Measurements from ENCODE around the gene TEAD1. TPM values are rescaled to one million over a fixed set of nuclear protein-coding genes. Genes with fewer than 3 reads are reported as not detected.

Gene TEAD1
- total and polyA plus RNA-seq, 10 of the 15 experiments (the other 5 are each of a cell fraction or from before 2014, with no cell fraction given) = 0.01 to 0.59 (median 0.04) TPM; not detected in 6

GRCh38 chr11:12673601-12673923 is 659 bp upstream of the TEAD1 start:
- no peak overlapping the region for H3K27ac ChIP-seq (ENCODE audit: control insufficient read depth, insufficient read depth)
- ChIA-PET RAD21 (ENCODE audit: unreplicated experiment) (no interaction called here), CTCF (no interaction called here), POLR2A (no interaction called here), SMC1A (ENCODE audit: uncharacterized antibody, unreplicated experiment) (no interaction called here)
- TF ChIP-seq ESRRA (IDR thresholded peaks at IDR 0.05; ENCODE audit: low read length) = no peak
- TF ChIP-seq, protein P1, sequence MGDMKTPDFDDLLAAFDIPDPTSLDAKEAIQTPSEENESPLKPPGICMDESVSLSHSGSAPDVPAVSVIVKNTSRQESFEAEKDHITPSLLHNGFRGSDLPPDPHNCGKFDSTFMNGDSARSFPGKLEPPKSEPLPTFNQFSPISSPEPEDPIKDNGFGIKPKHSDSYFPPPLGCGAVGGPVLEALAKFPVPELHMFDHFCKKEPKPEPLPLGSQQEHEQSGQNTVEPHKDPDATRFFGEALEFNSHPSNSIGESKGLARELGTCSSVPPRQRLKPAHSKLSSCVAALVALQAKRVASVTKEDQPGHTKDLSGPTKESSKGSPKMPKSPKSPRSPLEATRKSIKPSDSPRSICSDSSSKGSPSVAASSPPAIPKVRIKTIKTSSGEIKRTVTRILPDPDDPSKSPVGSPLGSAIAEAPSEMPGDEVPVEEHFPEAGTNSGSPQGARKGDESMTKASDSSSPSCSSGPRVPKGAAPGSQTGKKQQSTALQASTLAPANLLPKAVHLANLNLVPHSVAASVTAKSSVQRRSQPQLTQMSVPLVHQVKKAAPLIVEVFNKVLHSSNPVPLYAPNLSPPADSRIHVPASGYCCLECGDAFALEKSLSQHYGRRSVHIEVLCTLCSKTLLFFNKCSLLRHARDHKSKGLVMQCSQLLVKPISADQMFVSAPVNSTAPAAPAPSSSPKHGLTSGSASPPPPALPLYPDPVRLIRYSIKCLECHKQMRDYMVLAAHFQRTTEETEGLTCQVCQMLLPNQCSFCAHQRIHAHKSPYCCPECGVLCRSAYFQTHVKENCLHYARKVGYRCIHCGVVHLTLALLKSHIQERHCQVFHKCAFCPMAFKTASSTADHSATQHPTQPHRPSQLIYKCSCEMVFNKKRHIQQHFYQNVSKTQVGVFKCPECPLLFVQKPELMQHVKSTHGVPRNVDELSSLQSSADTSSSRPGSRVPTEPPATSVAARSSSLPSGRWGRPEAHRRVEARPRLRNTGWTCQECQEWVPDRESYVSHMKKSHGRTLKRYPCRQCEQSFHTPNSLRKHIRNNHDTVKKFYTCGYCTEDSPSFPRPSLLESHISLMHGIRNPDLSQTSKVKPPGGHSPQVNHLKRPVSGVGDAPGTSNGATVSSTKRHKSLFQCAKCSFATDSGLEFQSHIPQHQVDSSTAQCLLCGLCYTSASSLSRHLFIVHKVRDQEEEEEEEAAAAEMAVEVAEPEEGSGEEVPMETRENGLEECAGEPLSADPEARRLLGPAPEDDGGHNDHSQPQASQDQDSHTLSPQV (IDR thresholded peaks at IDR 0.05) = no peak
- TF ChIP-seq ZBED1 (IDR thresholded peaks at IDR 0.05; ENCODE audit: borderline replicate concordance) = no peak
- TF ChIP-seq EGR1 (IDR thresholded peaks at IDR 0.05; ENCODE audit: borderline replicate concordance in 1 of 2, low read depth in 2 of 2, low read length in 2 of 2) = no peak
- no peak for TF ChIP-seq NFYB (IDR thresholded peaks at IDR 0.05; ENCODE audit: insufficient read depth, low read depth, low read length)
- no peak for TF ChIP-seq FOS (IDR thresholded peaks at IDR 0.05; ENCODE audit: borderline replicate concordance, extremely low read depth, insufficient read length)
- TF ChIP-seq ZZZ3 (IDR thresholded peaks at IDR 0.05; ENCODE audit: control insufficient read depth, insufficient read length, low read depth) = no peak
- TF ChIP-seq RB1 (IDR thresholded peaks at IDR 0.05; ENCODE audit: borderline replicate concordance) = no peak
- H4K20me1 ChIP-seq (ENCODE audit: control insufficient read depth, insufficient read depth) = no peaks in the 10 kb centered on the region
- H3K4me3 ChIP-seq = peak overlapping the region; percentile 51; the same call in 1 of the 2 replicates
- no peaks in the 10 kb centered on the region for H3K79me2 ChIP-seq (ENCODE audit: control insufficient read depth, insufficient read depth, low read length)
- 0 out of 2 replicates have a peak overlapping the region, but pooled peaks have one; percentile 20 for H3K9ac ChIP-seq (ENCODE audit: control insufficient read depth, insufficient read depth, low read length)
- H3K27me3 ChIP-seq (replicated peaks in 1 of 2; ENCODE audit: control insufficient read depth in 2 of 2, insufficient read depth in 2 of 2, low read length in 1 of 2) = peaks cover 6 to 7% of the 10 kb centered on the region in 2 experiments
- H3K9me3 ChIP-seq (replicated peaks; ENCODE audit: control insufficient read depth, insufficient read depth, low read length) = no peaks in the 10 kb centered on the region; the same call in 1 of the 3 replicates
- 38% methylated on average over 12 of the region's 12 CpGs for WGBS (ENCODE audit: insufficient coverage, insufficient replicate concordance, low lambda C conversion rate, missing lambda C conversion rate)
- H3K36me3 ChIP-seq (ENCODE audit: control insufficient read depth in 2 of 2, insufficient read depth in 2 of 2, low read length in 1 of 2) = no peaks in the 10 kb centered on the region
- in situ Hi-C loops (cut with MboI) (no loop called here), intact Hi-C loops (cut with micrococcal nuclease; ENCODE audit: unreplicated experiment) (no loop called here)
- ATAC-seq (no peak), DNase-seq (ENCODE audit: low read depth, low spot score) (no peak), FAIRE-seq (peak; percentile 49)
- H3K4me2 ChIP-seq (ENCODE audit: control insufficient read depth, insufficient read depth) = peak overlapping the region; percentile 81
- H3K4me1 ChIP-seq (ENCODE audit: control insufficient read depth, insufficient read depth, low read length) = no peaks in the 10 kb centered on the region
- H2AFZ ChIP-seq (ENCODE audit: control insufficient read depth, low read depth, low read length) = peak overlapping the region; percentile 76
- BruUV-seq (replicated peaks) = no TSS peak
